Endodermal cell (in vitro differentiated cells): ENCODE results near the gene ZNF865. TPM values are rescaled to one million over a fixed set of nuclear protein-coding genes. Genes with fewer than 3 reads are reported as not detected.

Source experiments
- DNase-seq: peaks from one replicate; pipeline ENCODE4 v3.0.0-alpha.2; 2017
- H3K27ac ChIP-seq: 2 replicates; pipeline ENCODE4 v1.5.1; 2013; ENCODE audit warnings: mild to moderate bottlenecking, low read depth, low read length, moderate library complexity
- H3K27me3 ChIP-seq: 2 replicates; pipeline ENCODE4 v1.6.1; 2013; ENCODE audit warnings: mild to moderate bottlenecking, low read length, moderate library complexity; ENCODE audit not compliant: insufficient read depth, control insufficient read depth, poor library complexity, severe bottlenecking
- H3K36me3 ChIP-seq: 2 replicates; pipeline ENCODE4 v1.7.0; 2013; ENCODE audit warnings: mild to moderate bottlenecking, low read length, moderate library complexity; ENCODE audit not compliant: control insufficient read depth, insufficient read depth
- H3K4me1 ChIP-seq: one replicate; pipeline ENCODE4 v1.7.0; 2013; ENCODE audit warnings: low read length; ENCODE audit not compliant: control insufficient read depth, insufficient read depth
- H3K4me3 ChIP-seq: 2 replicates; pipeline ENCODE4 v1.5.1; 2013; ENCODE audit warnings: mild to moderate bottlenecking, low read length, moderate library complexity
- H3K9ac ChIP-seq: 2 replicates; pipeline ENCODE4 v1.6.1; 2013; ENCODE audit warnings: mild to moderate bottlenecking, low read length, moderate library complexity; ENCODE audit not compliant: poor library complexity, severe bottlenecking; ENCODE audit errors: extremely low read depth
- H3K9me3 ChIP-seq: 2 replicates; pipeline ENCODE4 v1.6.1; 2013; ENCODE audit warnings: mild to moderate bottlenecking, low read length, moderate library complexity; ENCODE audit not compliant: control insufficient read depth
- H3K27ac Mint-ChIP-seq: 2 replicates; pipeline ENCODE4 v1.8.0; 2020; ENCODE audit warnings: mixed read lengths
- H3K27me3 Mint-ChIP-seq: 2 replicates; pipeline ENCODE4 v1.8.0; 2021; ENCODE audit warnings: mild to moderate bottlenecking, mixed read lengths; ENCODE audit not compliant: insufficient read depth
- H3K36me3 Mint-ChIP-seq: 2 replicates; pipeline ENCODE4 v1.8.0; 2020; ENCODE audit warnings: low read depth, mixed read lengths
- H3K4me1 Mint-ChIP-seq: 2 replicates; pipeline ENCODE4 v1.8.0; 2020; ENCODE audit warnings: mixed read lengths
- H3K4me3 Mint-ChIP-seq: 2 replicates; pipeline ENCODE4 v1.8.0; 2020; ENCODE audit warnings: mild to moderate bottlenecking, moderate library complexity, mixed read lengths
- H3K9me3 Mint-ChIP-seq: 2 replicates; pipeline ENCODE4 v1.8.0; 2020; ENCODE audit warnings: mild to moderate bottlenecking, mixed read lengths
- CTCF ChIP-seq: fragments of 200-600 bp; sonication (generic); conservative IDR thresholded peaks from 2 replicates; pipeline ENCODE4 v1.5.0; 2021; ENCODE audit warnings: antibody characterized with exemption, mild to moderate bottlenecking
- WGBS, 2 experiments: methylation state at CpG; one replicate each; pipeline versions ENCODE4 v1.1.5 to v1.1.7; 2013; ENCODE audit warnings: missing lambda C conversion rate in 2 of 2, mixed read lengths in 1 of 2; ENCODE audit not compliant: insufficient coverage in 1 of 2, insufficient read length in 1 of 2; 5-methylcytosine and 5-hydroxymethylcytosine counted together
- total RNA-seq, 2 donors: library from RNA; stranded (reverse); fragmentation: NEBNext Ultra II Directional in 1 of 2; extraction: Animal tissue kit (Norgen Biotek cat#: 25700) in 1 of 2; gene quantifications; 2 replicates in 1 of 2; 3 replicates in 1 of 2; pipeline ENCODE4 v1.2.1, GENCODE V29; 2021

The ZNF865 gene
- total RNA-seq, 2 donors from 2014 or later: 14.5 to 14.9 TPM

GRCh38 chr19:55590109-55590508 is 15.3 kb upstream of the ZNF865 start:
- Histone ChIP-seq H3K27me3 (no peaks in the 10 kb centered on the region), H3K36me3 (peaks cover 14% of the 10 kb centered on the region), H3K4me3 (no peak overlapping the region), H3K4me1 (no peaks in the 10 kb centered on the region), H3K9ac (no peak overlapping the region), H3K27ac (no peak overlapping the region), H3K9me3 (no peaks in the 10 kb centered on the region)
- 73 to 75% methylated on average over 7 of the region's 7 CpGs for WGBS, 2 experiments
- H3K4me3 Mint-ChIP-seq: no peak overlapping the region
- peaks cover 18% of the 10 kb centered on the region for H3K36me3 Mint-ChIP-seq
- H3K4me1 Mint-ChIP-seq: peaks cover 14% of the 10 kb centered on the region
- H3K9me3 Mint-ChIP-seq: no peaks in the 10 kb centered on the region
- no peak for DNase-seq
- no peak for TF ChIP-seq CTCF
- no peak overlapping the region for H3K27ac Mint-ChIP-seq
- peaks cover 21% of the 10 kb centered on the region for H3K27me3 Mint-ChIP-seq

- H3K9ac ChIP-seq: no peak overlapping the region
- Mint-ChIP-seq H3K9me3 (no peaks in the 10 kb centered on the region), H3K27me3 (peaks cover 21% of the 10 kb centered on the region), H3K4me1 (peaks cover 9% of the 10 kb centered on the region), H3K4me3 (no peak overlapping the region), H3K36me3 (peaks cover 23% of the 10 kb centered on the region), H3K27ac (no peak overlapping the region)
- H3K36me3 ChIP-seq: peaks cover 19% of the 10 kb centered on the region
- DNase-seq: peak; percentile 68
- no peak overlapping the region for H3K27ac ChIP-seq
- H3K4me1 ChIP-seq: no peaks in the 10 kb centered on the region
- H3K9me3 ChIP-seq: no peaks in the 10 kb centered on the region
- H3K27me3 ChIP-seq: no peaks in the 10 kb centered on the region
- H3K4me3 ChIP-seq: no peak overlapping the region
- 90 to 93% methylated on average over 6 to 10 of the region's 10 CpGs for WGBS, 2 experiments
- TF ChIP-seq CTCF: no peak
Observed at GRCh38 chr19:55590617-55591016, 14.8 kb upstream of the ZNF865 start.

DNA sequence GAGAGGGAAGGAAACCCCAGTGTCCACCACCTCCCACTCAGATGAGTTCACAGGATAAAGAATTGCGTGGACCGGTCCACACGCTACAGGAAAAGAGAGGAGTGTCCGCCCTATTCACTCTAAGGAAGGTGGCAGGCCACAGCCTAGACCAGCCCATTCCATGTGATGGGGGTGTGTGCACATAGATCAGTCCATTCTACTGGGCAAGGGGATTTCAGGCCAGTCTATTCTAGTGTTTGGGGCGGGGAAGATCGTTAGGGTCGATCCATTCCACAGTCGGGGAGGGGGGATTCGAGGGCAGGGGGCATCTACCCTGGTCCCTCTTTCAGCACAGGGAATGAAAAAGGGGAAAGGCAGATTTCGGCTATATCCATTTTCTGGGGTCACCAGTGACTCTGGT is 13.9 kb upstream of the ZNF865 start:
- Histone ChIP-seq H3K4me3 (no peak overlapping the region), H3K4me1 (no peaks in the 10 kb centered on the region), H3K36me3 (peaks cover 27% of the 10 kb centered on the region), H3K9me3 (no peaks in the 10 kb centered on the region), H3K9ac (no peak overlapping the region), H3K27me3 (no peaks in the 10 kb centered on the region), H3K27ac (no peak overlapping the region)
- peak; percentile 74 for DNase-seq
- no peak overlapping the region for H3K27ac Mint-ChIP-seq
- WGBS, 2 experiments: 90 to 95% methylated on average over 4 to 10 of the region's 10 CpGs
- H3K4me3 Mint-ChIP-seq: no peak overlapping the region
- H3K36me3 Mint-ChIP-seq: peaks cover 32% of the 10 kb centered on the region
- peaks cover 9% of the 10 kb centered on the region for H3K4me1 Mint-ChIP-seq
- peaks cover 21% of the 10 kb centered on the region for H3K27me3 Mint-ChIP-seq
- no peak for TF ChIP-seq CTCF
- no peaks in the 10 kb centered on the region for H3K9me3 Mint-ChIP-seq
